ENCODE results near the gene KCNE3.

- no peak for TF ChIP-seq CTCF (IDR thresholded peaks at IDR 0.05; ENCODE audit: borderline replicate concordance, extremely low read depth, low read length, poor library complexity, severe bottlenecking)
- TF ChIP-seq EZH2 (IDR thresholded peaks at IDR 0.05; ENCODE audit: borderline replicate concordance, low read depth, low read length, severe bottlenecking): no peak
Measured at GRCh38 chr11:74447720-74448119, 19.6 kb downstream of the KCNE3 start.
